GM21515 (cell line): ENCODE measurements around the gene DDX51.
"Not testable (repeated sequence)": the region's sequence is repeated elsewhere in the genome, so short reads cannot be mapped to it uniquely, and the experiment has no call there.

ENCODE experiments used
- ATAC-seq: cut with Tn5 transposase; IDR thresholded peaks from one replicate; pipeline ENCODE4 v1.9.1; 2021; ENCODE audit not compliant: unreplicated experiment

Gene DDX51

DNA sequence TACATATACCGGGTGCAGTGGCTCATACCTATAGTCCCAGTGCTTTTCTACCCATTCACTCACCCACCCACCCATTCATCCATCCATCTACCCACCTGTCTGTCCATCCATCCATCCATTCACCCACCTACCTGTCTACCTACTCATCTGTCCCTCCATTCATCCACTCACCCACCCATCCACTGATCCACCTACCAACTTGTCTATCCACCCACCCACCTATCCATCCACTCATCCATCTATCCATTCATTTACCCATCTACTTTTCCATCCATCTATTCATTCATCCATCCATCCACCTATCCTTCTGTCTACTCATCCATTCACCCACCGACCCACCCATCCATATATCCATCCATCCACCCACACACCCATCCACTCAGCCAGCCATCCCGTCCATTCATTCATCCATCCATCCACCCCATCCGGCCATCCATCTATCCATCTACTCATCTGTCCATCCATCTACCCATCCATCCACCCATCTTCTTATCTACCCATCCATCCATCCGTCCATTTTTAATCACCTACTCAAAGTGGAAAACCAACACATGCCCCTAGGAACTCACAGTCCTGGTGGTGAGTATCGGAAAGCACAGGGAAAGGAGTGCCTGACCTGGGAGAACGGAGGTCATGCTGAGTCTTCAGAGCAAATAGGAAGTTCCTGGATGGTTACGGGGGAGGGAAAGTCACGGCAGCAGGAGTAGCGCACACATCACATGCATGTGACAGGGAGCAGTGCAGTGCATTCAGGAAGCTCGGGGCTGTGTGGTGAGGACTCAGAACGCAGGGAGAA is 20.0 kb downstream of the DDX51 start:
- no peak for ATAC-seq

DNA sequence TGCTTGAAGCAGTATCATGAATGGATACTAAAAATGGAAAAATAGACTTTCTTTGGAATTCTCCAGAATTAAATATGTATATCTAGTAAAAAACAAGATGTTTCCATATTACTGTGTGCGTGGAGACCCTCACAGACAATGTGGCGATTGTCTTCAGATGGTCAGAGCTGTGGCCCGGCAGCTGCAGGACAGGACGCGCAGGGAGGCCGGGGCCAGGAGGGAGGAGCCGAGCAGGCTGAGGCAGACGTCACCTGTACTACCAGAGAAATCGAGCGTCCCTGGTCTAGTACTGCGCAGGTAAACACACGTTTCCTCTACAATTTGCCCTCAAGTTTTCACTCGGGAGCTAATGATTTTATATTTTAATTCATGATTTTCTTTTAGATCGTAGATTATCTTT is 22.8 kb downstream of the DDX51 start:
- ATAC-seq = no peak

DNA sequence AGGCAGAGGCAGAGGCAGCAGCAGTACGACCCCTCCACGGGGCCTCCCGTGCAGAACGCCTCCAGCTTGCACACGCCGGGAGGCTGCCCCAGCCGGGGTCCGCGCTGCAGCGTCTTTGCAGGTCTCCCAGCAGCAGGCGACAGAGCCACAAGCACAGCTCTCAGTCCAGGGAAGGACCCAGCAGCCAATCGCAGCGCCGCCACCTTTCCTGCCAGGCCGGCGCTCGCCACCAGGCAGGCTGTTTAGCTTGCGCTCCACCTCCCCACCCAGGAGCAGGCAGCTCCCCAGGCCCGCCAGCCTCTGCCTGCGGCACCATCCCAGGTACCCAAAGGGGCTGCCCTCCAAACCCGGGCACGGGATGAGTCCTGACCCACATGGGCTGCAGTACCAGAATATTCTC is 25.2 kb downstream of the DDX51 start:
- ATAC-seq = no peak

DNA sequence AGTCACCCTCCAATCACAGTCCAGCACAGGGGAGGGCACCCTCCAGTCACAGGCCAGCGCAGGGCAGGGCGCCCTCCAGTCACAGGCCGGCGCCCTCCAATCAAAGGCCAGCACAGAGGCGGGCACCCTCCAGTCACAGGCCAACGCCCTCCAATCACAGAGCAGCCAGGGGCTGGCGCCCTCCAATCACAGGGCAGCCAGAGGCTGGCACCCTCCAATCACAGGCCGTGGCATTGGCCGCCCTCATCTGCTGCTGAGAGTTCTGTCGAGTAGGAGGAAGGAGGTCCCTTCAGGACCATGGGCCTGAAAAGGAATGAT is 26.6 kb downstream of the DDX51 start:
- ATAC-seq = no peak

DNA sequence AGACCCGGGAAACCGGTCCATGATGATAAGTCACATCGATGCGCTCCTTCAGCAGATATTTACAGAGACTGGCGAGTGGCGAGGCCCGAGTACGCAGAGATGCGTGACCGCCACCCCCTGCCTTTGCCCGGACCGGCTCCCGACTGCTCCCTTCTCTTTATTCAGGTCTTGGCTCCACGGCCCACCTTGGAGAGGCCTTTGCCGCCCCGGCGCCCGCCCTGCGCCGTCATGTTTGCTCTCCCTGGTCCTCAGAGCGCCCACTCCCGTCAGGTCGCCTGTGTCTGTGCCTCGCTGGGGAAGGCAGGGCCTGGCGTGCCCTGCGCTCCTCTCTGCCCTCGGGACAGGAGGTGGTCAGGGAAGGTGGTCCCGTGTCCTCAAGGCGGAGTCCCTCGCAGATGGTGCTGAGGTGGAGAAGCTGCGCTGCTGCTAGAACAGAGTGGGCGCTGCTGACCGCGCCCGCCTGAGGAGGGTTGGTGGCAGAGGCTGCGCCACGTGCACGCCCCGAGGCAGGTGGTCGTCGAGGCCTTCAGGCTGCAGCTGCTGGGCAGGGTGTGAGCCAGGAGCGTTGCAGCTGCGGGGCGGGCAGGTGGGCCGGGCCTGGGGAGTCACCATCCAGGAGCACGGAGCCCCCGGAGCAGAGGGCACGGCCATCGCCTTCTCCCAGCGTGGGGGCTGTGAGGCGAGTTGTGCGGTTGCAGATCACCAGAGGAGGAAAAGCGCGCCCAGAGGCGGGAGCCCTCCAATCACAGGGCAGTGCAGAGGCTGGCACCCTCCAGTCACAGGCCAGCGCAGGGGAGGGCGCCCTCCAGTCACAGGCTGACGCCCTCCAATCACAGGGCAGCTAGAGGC is 27.2 kb downstream of the DDX51 start:
- no peak for ATAC-seq

DNA sequence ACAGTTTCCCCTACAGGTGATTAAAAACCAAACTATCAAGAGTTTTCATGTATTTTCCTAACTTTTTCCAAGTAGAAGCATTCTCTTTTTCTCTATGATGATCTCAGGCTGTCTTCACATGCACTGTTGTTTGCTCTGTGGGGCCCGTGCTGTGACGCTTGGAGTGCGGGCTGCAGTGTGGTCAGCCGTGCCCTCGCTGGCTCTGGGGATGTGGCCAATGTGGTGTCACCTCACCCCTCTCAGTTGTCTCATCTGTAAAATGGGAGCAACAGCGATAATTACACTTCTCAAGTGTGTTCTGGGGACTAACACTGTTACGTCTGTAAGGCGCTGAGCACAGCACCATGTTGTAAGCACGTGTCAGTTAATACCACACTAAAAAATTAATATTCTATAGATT is 28.6 kb downstream of the DDX51 start:
- no peak for ATAC-seq

DNA sequence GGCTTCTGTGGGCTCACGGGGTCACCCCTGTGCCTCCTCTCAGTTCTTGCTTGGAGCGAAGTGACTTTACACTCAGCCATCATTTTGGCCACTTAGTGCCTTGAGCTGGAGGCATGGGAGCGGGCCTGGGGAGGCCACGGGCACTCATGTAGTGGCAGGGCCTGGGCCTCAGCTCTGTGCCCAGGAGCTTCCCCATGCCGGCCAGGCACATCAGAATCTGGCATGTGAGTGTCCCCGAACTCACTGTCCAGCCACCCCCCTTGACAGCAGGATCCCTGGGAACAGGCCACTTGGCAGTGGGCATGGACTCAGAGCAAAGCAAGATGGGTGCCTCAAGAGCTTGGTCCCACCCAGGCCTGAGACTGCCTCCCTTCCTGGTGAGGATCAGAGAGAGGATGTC is 29.5 kb downstream of the DDX51 start:
- ATAC-seq = no peak

DNA sequence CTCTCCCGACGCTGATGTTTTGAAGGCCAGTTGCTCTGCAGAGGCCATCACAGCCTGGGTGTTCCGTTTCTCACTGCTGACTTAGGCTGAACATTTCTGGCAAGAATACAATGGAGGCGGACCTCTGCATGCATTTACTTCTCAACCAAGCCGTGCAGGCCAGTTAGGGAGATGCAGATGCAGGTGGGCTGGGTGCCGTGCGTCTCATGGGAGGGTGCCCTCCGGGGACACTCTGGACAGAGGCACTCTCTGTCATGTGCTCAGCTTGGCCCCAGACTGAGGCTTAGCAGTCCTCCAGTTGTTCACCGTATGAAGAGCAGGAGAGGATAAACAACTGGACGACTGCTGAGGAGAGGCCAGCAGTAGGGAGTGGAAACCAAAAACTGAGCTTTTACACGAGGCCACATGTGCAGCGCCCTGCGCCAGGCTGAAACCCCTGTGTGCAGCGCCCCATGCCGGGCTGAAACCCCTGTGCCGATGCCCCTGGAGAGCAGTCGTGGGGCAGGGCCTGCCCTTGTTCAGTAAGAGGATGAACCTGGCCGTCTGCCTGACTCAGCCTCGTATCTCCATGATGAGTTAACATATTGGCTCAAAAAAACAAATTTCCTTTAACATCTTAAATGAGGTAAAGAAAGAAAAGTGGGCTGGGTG is 32.3 kb downstream of the DDX51 start:
- ATAC-seq = no peak

DNA sequence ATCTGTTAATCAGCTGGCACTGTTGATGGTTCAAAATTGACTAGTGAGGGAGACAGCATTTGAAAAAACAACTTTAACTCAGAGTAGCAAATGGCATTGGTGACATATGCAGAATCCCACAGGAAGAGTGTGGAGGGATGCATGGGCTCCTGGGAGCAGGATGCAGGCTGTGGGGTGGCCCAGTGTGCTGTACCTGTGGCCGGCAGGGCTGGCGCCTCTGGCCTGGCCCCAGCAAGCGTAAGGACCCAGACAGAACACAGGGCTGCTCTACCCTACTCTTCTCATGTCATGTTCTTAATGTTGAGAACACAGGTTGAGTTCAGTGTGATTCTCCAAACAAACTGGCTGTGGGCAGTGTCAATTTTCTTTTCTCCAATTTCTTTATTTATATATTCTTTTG is 33.4 kb downstream of the DDX51 start:
- no peak for ATAC-seq

DNA sequence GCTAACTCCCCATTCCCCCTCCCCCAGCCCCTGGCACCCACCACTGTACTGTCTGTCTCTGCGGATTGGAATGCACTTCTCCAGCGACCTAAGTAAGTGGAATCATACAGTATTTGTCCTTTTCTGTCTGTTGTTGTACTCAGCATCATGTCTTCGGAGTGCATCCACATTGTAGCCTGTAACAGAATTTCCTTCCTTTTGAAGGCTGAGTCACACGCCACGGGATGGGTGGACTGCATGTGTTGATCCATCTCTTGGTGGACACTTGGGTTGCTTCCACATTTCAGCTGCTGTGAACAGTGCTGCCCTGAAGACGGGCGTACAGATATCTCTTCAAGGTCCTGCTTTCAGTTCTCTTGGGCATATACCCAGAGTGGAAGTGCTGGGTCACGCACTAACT is 34.4 kb downstream of the DDX51 start:
- no peak for ATAC-seq

DNA sequence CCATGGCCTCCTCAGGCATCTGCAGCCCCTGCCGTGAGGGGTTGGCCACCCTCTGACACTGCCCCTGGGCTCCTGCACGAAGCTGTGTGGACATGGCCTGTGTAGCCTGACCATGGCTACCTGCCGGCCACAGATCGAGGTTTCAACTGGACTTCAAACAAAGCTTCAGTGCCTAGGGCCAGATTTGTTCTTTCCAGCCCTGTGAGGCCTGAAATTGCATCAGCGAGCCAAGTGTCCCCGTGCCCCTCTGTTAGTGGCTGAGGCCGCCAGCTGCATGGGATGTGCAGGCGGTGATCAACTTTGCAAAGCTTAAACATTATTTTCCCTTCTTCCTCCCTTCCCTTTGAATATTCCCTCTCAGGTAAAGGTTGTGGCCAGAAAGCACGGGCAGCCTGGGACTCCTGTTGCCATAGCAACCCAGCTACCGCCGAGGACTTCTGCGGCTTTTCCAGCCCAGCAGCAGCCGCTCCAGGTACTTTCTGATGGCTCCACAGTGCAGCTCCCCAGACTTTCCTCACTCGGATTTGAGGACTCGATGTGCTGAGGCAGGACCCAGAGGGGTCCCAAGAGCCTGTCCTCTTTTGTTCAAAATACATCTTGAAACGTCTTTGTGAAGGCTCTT is 35.8 kb downstream of the DDX51 start:
- no peak for ATAC-seq

DNA sequence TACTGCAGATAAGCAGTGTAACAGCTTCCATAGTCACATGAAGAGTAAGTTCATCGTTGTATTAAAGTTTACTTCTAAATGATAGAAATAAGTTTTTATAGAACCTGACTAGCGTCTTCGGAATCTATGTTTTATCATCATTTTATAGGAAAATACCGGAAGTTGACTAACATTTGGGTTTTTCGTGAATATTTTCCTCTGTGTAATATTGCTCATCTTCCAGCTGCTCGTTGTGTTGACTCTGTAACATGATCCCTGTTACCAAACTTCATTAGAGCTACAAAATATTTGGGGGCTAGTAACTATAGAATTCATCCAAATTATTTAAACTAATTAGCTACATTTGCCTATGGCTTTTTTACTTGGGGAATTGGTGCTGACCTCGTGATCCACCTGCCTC is 37.2 kb downstream of the DDX51 start:
- ATAC-seq = no peak

DNA sequence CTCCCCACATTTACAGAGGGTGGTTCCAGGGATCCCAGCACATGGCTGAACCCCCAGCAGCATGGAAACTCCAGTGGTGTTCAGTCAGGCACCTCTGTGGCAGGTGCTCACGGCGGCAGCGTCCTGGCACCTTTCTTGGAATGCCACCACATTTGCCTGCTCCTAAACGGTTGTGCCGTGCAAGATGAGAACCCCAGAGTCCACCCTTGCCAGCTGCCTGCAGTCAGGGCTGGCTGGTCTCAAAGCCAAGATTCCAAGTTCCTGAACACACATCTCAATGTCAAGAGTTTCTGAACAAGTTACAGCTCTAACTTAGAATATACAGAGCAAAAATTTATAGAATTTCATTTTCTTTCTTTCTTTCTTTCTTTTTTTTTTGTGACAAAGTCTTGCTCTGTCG is 38.7 kb downstream of the DDX51 start:
- no peak for ATAC-seq

DNA sequence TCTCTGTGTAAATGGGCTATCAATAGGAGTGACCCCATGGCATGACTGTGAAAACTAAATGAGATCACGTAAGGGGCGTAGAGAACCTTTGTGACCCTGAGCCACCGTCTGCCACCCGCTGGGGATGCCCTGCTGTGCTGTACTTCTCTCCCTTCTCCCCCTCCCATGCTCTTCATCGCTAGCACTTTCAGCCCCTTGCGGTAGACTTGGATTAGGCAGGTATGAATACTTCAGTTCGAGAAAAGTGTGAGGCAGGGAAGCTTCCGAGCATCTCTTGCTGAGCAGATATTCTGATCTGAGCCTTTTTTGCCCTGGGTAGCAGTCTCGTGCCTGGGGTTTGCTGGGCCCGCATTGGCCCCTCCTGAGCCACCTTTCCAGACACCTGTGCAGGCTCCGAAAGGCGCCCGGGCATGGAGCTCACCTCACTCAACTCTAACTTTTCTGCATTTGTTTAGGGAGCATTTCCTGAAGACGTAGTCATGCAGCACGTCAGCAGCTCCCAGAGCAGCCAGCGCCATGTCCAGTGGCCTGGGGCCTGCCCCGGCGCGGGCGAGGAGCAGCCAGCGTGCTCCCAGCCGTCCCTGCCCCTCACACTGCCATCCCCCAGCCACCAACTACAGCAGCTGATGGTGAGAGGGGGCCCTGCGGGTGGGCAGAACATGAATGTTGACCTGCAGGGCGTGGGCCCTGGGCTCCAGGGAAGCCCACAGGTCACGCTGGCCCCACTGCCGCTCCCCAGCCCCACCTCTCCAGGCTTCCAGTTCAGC is 40.4 kb downstream of the DDX51 start:
- ATAC-seq = no peak

DNA sequence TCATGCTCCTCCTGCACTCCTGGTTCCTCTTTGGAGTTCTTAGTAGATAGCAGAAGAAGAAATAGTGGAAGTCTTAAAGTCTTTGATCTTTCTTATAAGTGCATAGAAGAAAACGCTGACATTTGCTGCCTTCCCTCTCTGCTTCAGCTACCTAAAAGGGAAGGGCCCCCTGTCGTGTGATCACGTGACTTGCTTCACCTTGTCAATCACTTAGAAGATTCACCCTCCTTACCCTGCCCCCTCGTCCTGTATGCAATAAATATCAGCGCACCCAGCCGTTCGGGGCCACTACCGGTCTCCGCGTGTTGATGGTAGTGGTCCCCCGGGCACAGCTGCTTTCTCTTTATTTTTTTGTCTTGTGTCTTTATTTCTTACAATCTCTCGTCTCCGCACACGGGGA is 41.0 kb downstream of the DDX51 start:
- not testable (repeated sequence) for ATAC-seq

DNA sequence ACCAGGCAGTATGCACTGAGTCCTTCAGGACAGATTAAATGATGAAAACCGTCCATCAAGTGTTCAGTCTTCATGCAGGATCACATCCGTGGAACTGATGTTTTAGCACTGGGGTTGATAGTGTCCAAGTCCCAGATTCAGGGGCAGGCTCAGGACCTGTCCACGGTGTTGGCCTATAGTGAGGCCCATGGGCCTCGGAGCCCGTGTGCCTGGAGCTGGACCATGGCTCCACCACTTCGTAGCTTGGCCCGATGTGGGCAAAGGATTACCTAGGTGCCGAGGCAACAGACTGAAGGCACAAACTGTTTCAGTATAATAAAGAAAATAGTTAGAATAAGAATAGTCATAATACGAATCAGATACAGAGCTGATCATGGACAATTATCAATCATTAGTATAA is 41.8 kb downstream of the DDX51 start:
- ATAC-seq = no peak

DNA sequence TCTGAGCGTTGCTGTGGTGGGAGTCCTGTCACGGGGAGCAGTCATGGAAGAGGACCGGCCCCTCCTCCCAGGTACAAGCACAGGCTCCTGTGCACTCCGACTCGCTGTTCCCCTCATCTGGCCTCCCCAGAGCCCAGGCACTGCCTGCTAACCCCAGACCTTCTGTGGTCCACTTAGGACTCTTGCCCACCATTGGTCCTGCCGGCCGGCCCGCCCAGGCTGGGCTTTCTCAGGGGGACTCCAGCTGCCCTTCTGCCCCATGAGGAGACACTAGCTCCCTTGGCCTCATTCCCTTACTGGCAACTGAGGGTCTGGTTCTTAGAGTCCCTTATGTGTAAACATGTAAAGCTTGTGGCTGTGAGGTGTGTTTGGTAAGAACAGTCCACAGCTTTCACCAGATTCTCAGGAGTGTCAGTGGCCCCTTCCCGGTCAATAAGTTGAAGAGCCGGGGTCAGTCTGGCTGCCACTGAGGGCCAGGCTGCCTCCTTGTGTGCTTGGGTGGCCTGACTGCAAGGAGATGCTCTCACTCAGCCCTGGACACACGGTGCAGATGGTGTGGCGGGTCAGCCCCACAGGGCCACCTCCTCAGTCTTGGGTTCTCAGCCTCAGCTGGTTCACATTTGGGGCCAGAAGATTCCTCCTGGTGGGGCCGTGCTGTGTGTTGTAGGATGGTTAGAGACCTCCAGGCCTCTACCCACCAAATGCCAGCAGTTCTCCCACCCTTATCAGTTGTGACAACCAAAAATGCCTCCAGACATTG is 43.6 kb downstream of the DDX51 start:
- no peak for ATAC-seq

DNA sequence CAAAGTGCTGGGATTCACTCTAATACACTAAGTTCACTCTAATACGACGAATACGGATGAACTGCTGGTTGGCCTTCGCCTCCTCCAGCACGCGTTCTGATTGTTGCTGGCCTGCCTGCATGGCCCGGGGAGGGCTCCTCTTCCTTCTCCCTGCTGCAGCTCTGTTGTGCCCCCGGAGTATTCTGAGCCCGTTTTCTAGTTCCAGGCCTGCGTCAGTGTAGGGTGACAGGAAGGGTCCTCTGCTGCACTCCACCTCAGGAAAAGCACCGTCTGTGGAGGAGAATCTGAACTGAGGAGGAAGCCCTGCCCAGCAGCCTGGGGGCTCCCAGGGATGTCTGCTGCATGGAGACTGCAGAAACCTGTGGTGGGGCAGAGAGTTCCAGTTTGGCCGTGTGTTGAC is 44.4 kb downstream of the DDX51 start:
- ATAC-seq = no peak

DNA sequence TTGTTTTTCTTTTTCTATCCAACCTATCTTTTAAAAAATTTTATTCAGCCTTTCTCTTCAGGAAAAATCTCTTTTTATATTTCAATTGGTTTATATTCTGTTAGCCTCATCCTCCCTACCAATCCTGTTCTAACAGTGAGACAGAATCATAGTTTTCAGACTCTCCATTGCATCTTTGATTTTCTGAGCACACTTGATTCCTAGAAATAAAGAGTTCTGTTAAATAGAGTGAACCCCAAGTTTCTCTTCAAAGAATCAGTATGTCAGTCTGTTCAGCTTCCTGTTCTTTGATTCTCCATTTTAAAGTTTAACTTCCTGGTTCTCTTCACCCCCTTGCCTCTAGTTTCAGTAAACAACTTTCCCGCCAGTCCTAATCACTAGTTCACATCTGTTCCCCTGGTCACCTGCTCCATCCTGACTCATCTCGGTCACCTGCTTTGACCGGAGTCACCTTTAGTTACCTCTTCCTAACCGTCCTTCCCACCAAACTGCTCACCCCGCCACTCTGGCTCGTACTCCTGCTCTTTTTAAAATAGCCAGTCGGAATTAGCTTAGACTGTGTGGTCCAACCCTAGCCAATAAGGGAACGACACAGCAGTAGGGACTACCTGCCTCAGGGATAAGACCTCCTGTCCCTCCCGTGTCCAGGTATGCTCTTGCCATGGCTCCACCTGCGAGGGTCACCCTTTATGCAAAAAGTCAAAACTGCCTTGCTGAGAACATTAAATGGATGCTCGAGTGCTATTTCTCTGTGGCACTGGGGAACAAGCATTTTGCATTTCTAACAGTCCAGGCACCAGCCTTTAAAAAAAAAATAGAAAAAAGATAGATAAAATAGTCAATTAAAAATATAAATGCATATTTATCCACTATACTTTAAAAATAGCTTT is 48.4 kb downstream of the DDX51 start:
- no peak for ATAC-seq
